OCI-M1 (cell line): ENCODE results near the gene BICD1.
"Not testable (repeated sequence)": the region's sequence is repeated elsewhere in the genome, so short reads cannot be mapped to it uniquely, and the experiment has no call there.

Experiments used
- DNase-seq: peaks from one replicate; lab custom pipeline; 2025; lab: John Stamatoyannopoulos, UW

The BICD1 gene

DNA sequence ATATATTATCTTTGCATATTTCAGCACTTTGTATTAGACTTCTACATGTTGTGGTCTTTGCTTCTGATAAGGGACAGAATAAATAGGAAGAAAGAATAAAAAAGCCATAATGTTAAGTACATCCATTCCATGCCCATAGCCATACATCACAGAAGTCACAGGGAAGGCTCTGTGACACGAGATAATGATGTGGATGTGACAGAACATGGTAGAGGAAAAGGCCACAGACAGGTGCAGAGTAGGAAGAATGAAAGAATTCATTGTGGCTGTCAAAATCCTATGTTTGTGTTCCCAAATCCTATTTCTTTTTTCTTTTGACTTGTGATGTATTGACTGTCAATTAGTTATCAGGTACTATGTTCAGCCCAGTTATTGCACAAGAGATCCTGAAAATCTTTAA lies 38.4 kb downstream of the BICD1 start:
- DNase-seq, result no peak

DNA sequence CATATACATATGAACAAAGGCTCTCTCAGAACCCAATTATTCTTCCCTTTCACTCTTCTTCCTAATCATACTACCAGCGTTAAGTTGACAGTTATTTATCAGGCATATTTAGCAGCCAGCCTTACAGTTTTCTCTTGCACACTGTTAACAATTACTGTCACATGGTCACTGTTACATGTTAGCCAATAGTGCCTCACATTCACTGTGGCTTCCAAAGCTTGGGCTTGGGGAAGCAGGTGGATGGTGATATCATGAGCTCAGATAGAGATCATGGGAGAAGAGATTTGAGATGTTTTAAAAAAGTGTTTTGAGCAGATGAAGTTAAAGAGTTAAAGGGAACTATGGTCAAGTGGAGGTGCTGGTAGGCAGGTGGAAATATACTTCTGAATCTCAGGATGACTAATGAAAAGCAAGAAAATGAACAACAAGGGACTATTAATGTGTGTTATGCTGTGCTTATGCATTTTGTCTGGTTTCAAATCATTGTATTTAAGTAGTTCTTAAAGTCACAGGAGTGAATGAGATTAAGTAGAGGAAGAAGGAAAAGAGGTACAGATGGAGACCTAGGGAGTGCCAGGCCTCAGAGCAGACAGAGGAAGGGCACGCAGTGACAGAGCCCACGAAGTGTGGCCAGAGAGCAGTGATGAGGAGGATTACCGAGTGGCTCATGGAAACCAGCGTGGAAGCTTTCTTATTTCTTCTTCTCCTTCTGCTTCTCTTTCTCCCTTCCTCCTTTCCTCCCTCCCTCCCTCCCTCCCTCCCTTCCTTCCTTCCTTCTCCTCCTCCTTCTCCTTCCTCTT lies 39.6 kb downstream of the BICD1 start:
- no peak for DNase-seq

DNA sequence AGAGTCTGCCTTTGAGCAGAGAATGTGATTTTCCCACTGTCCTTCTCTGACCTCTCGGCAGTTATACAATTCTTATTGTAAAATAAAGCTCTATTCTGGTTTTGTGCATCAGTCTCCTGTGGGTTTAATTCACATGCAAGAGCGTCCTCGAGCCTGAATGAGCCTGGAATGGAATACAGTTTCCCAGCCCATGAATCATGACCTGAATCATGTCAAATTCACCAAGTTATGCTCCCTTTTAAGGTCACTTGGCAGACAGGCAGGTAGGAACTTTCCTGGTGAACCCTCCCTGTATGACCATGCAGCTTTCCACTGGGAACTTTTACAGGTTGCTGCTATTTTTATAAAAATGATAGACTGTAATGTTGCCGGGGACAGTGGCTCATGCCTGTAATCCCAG lies 41.7 kb downstream of the BICD1 start:
- no peak for DNase-seq

DNA sequence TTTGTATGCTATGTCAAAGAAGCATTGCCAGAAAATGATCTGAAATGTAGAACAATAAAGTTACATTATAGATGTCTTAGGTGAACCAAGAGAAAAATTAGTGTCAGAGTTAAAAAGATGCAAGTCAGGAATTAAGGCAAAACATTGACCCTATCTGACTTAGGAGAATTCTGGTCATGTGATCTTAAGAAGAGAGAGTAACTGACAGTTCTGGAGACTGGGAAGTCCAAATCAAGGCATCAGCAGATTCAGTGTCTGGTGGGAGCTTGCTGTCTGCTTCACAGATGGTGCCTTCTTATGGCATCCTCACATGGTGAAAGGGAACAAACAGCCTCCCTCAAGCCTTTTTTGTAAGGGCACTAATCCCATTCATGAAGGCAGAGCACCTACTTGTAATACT lies 42.8 kb downstream of the BICD1 start:
- DNase-seq, result no peak

DNA sequence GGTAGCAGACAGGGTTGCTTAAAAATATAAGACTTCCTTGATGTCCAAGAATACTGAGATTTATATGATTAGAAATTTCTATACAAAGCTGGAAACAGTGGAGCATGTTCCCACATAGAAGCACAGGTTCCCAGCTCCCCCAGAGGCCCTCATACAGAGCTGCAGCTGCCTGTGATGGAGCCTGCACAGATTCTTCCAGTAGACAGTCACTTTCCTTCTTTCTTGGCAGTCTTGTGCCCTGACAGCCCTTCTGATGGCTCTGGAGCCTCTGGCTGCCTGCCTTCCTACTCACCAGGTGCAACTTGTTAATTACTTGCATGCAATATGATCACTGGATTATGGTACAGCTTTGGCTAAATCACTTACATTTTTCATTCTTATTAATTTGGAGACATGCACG lies 44.4 kb downstream of the BICD1 start:
- DNase-seq, result no peak

DNA sequence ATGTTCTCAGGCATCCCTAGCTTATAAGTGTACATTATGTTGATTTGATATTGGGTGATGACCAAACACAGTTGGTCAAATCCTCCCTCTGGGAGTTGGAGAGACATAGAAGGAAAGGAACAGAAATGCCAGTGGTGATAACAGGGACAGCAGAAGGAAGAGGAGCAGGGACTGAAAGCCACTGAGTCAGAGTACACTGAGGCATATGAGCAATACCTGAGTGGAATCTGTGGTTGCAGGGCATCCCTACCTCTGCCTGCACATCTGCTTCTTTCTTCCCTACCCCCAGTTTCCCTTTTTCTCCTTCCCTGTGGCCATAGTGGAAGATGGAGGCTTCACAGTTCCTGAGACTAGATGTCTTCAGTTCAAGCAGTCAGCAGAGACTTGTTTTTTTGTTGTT lies 44.9 kb downstream of the BICD1 start:
- DNase-seq, result no peak

DNA sequence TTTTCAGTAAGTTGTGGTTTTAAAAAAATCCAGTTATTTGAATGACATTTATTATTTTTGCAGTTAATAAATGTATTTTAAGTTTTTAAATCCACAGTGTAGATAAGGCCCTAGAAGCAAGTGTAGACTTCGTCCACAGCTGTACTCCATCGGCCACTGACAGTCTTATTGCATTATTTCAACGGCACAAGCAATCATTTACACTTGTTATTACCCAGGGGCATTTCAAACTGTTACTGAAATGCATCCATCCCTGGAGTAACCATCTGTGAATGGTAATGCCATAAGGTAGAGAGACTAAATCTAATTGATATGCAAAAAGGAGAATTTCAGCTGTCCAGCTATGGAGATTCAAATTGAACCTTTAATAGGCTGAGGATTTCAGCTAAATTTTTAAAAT lies 48.4 kb downstream of the BICD1 start:
- DNase-seq, result no peak

DNA sequence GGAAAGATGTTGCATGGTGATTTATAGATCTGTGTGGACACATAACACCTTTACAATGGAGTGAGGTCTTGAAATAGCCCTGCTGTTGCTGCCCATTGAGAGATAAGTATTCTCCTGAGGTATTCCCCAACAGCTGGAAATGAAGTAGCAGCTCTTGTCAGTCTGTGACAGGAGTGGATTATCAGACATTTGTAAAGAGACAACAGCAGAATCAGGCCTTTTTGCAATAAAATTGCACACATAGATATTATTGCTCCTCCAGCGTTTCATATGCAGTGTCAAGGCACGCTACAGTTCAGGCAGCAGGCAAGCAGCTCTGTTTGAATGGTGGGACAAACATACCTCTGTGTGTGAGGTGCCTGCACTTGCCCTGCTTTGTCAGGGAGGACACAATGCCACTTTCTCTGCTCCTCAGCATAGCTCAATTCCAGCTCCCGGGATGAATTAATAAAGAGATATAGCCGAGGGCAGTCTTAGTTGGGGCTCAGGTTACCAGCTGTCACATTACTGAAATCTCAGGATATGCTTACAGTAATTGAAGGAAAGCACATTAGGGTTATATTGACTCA lies 49.4 kb downstream of the BICD1 start:
- DNase-seq, result no peak

DNA sequence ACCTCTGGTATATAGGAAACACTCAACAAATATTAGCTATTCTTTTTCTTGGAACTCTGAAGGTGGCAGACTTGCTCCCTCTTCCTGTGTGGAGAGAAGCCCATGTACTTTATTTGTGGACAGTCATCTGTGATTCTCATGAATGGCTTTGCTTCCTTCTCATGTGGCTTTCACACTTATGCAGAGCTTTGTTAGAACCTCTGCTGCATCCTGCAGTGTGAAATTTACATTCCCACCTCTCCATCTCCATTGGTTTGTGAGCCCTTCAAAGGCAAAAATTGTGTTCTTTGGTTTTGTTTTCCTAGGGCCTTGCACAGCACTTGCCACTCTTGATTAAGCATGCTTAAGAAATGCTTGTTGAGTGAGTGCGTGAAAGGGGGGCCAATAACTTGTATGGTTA lies 51.9 kb downstream of the BICD1 start:
- DNase-seq, result no peak

DNA sequence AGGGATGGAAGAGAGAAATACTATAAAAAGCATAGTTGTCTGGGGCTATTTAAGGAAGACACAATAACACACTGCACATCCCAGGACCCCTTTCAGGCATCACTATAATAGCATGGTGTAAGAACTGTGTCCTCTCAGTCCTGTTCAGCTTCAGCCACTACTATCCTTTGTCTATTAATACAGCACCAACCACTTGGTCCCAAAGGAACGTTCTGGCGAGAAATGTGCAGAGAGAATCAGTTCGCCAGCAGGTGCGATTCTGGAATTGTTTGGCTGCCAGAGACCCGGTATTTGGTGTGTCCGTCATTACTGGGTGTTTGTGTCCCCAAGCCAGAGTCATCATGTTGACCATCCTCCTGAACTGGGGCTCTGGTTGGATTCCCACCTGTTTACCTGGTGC lies 52.7 kb downstream of the BICD1 start:
- no peak for DNase-seq

DNA sequence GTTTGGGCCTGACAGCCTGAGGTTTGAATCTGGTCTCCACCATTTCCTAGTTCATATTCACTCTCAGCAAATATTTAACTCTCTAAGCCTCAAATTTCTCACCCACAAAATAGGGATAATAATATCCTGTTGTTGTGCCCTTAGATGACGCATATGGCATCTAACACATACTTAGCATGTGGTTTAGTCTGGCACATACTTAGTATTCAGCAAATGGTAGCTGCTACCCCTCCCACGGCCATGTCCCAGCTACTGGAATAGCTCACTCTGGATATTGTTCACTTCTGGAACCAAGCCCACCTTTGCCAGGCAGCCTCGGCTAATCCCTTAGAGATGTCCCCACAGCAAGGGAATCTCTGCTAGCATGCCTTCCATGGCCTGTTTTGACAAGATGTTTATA lies 53.3 kb downstream of the BICD1 start:
- no peak for DNase-seq

DNA sequence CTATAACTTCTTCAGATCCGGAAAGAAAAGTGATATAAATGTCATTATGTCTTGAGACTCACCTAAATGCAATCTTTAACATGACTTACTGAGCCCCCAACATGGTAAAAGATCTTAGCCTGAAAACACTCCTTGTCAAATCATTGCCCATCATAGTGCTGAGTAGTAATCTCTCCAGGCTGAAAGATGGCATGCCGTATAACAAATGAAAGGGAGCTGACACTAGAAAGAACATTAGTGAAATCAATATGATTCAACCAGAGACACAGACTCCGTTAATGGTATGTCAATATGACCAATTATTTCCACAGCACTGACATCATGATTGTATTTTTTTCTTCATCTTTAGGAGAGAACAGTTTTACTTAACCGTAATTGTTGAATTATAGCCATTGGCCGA lies 54.4 kb downstream of the BICD1 start:
- DNase-seq, result no peak

DNA sequence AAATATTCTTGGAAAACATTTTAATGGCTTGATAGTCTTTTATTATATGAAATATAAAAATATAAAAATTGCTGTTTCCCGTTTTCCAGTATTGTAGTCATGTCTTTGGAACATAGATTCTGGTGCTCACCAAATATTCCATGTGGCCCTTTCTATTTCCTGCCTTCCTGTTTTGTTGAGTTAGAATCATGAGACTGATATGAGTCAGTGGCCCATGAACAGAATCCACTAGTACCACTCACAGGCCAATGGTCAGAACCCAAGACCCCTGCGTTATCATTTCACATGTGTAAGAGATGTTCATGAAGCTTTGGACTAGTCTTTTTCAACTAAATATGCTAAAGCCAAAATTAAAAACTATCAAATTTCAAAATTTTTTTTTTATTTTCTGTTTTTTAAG lies 56.9 kb downstream of the BICD1 start:
- no peak for DNase-seq

DNA sequence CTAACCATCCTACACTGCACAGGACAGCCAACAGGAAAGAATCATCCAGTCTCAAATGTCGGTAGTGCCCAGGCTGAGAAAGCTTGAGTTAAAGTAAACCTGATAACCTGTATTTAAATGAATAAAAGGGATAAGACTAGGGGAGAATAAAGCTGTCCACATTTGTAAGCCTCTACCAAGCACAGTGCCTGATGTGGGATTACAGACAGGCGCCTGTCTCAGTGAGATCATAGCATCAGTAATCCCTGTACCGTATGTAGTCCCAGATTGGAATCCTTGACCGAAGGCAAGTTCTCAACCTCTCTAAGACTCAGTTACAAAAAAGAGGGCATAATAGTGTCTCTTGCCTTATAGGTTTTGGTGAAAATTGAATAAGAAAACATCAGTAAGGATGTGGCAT lies 59.9 kb downstream of the BICD1 start:
- DNase-seq, result no peak

DNA sequence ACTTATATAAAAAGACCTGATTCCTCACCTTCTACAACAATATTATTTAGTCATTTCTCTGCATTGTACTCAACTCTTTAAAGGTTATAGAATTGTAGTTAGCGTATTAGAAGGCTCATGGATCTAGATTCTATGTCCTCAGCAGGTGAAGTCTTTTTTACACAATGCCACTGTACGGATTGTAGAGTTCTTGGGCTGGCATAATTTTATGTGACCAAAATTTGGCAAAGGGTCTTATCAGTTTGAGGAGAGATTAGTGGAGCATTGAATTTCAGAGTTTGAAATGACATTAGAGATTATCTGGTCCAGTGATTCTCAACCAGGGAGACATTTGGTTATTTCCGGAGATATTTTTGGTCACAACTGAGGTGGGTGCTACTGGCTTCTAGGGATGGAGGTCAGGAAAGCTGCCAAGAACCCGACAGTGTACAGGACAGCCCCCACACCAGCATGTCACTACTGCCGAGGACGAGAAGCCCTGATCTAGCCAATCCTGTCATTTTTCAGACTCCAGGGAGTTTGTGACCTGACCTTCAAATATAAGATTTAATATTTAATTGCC lies 63.9 kb downstream of the BICD1 start:
- no peak for DNase-seq

DNA sequence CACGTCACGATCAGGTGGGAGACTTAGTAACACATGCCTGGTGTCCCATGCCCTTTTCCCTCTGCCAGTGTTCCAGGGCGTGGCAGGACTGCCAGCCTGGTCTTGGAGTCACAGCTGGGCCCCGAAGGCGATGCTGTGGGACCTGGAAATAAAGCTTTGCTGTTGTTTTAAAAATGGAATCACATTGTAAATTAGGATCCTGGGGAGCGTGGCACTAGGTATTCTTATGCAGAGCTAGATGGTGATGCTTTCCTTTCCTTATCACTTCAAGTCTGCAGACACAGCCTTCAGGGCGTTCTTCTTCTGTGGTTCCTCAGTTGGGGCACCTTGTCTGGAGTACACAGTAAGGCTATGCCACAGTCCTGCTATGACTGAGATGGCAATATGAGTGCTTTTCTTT lies 64.6 kb downstream of the BICD1 start:
- no peak for DNase-seq

DNA sequence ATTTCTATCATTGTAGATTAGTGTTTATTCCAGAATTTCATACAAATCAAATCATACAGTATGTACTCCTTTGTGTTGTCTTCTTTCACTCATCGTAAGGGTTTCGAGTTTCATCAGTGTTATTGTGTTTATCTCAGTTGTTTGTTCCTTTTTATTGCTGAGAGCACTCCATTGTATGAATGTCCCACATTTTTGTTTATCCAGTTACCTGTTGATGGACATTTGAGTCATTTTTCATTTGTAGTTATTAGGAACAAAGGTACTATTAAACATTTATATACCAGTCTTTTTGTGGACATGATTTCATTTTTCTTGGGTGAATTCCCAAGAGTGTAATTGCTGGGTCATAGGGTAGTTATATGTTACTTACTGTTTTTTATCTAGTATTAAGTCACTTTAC lies 70.0 kb downstream of the BICD1 start:
- DNase-seq, result no peak

DNA sequence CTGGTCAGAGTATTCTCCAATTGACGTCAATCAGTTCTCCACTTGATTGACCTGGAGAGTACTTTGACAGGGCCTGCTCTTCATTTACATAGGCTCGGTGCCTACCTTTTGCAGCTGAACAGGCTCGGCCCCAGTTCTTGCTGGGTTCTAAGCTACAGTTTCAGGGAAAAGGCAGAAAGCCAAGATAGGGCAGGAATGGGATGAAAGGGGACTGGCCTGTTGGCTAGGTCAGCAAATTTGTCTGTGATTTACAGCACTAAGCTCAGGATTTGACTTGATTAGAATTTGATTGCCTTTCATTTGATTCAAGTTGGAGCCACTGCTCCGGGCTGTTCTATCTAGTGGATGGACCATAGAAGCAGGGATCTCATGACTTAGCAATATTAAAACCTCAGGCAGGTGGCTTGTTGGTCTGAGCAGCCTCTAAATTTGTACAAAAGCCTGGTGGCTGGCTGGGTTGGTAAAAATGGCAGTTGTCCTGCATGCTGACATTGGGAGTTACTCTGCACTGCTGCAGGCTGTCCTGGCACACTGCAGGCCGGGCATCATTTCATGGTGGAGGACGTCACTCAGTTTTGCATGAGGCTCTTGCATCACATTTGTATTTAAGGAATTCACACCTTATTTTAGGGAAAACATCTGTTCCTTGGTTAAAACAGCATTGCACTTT lies 71.8 kb downstream of the BICD1 start:
- no peak for DNase-seq

DNA sequence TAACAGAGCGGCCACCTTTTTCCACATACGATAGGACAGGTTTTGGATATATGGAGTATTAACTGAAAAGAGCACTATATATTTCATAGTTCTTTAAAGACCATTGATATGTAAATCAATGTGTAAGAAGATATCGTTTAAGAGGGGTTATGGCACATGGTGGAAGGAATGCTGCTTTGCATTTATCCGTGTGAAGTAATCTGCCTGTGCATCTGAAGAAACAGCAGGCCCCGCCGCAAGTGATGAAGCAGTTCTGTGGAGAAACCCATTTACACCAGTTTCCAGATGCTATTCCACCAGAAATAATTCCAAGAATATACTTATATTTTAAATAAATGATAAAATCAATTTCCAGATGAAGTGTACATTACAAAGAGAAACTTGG lies 72.4 kb downstream of the BICD1 start:
- DNase-seq, result no peak

DNA sequence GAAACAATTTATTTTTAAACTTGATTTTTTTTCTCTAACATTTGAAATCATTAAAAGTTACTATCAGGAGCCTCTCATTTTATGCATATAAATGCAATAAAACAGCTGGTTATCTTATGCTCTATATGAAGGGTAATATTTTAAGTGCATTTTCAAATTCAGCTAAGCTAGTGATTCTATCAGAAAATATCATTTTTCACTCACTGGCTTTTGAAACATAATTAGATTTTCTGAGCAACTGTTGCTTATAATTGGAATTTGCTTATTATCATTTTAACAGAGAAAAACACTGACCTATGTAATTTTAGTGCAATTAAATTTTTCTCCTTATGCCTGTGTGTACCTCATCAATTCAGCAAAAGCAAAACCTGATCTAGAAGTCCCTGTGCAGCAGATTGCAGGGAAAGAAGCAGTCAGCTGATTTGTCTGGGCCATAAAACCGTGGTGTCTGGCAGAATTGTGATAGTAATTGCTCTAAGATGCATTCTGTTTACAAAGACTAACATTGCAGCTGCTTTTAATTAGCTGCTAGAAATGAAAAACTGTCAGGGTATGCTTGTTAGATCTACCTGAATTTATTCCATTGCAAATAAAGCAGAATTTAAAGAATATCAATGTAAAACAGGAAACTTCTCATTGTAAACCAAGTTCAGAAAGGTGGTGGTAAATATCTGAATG lies 75.0 kb downstream of the BICD1 start:
- DNase-seq, result no peak

DNA sequence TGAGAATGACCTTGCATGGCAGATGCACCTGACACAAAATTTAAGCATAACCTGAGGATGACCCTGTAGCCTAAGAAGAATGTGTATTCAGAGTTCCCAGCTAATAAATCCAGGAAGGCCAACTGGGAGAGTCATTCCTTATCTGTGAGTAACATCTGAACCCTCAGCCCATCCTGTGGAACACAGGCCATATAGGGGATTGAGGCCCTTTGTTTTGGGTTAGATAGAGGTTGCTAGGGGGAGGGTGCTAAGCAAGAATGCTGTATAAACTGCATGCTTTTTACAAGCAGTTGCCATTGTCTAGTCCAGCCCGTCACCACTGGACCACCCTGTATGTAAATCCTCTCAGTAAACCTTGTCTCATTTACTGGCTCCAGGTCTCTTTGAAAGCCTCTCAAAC lies 77.0 kb downstream of the BICD1 start:
- no peak for DNase-seq

DNA sequence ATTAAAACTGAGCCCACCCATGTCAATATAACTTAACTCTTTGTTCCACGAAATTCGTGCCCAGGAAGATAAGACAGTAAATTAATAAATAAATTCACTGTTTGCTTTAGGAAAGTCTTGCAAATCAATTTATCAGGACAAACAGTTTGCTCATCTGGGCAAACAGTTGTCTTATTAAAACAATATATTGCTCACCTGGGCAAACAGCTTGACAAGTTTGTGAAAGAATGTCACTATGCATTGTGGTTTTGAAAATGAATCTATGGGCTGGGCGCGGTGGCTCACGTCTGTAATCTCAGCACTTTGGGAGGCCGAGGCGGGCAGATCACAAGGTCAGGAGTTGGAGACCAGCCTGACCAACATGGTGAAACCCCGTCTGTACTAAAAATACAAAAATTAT lies 80.5 kb downstream of the BICD1 start:
- not testable (repeated sequence) for DNase-seq

DNA sequence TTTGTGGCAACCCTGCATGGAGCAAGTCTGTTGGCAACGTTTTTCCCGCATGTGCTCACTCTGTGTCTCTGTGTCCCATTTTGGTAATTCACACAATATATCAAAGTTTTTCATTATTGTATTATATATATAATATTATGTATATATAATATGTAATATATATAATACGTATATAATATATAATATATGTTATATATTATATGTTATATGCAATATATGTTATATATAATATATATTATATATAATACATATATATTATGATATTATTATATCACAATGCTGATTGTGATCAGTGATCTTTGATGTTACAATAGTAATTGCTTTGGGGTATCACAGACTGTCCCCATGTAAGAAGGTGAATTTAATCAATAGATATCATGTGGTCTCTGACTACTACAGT lies 84.8 kb downstream of the BICD1 start:
- DNase-seq, result no peak
